ENCODE measurements around the gene SLC6A13. TPM values are rescaled to one million over a fixed set of nuclear protein-coding genes. Genes with fewer than 3 reads are reported as not detected.

SLC6A13 gene
- total and polyA plus RNA-seq, 2 donors from 2014 or later: 22.8 to 161 TPM

DNA sequence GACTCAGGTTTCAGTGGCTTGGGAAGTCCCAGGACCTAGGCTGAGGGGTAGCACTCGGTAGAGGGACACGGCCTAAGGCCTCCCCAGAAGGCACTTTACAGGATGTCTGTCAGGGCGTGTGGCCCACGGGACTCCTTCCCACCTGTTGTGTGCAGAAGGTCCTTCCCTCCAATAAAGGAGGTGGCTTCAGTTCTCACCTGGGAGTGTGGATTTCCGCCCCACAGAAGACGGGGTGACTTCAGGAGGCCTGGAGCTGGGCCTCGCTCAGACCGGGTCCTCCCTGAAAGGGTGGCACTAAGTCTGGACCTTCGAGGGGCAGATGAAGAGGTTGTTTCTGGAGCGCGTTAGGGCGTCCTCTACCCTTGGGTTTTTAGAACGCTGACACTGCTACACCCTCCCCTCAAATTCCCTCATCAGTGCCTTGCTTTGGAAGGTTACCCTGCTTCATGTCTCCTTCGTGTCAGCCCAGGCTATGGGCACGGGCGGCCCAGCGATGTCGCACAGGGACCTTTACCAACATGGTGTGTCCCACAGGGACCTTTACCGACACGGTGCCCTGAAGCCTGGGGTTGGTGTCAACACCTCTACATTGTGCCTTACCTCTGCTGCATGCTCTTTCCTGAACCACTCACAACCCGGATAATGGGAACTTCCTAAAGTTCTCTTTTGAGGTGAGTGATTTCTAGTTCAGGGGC, 55.7 kb downstream of the SLC6A13 start:
- DNase-seq (peak in 1 of 5 donors; percentile 54), FAIRE-seq (no peak)
- peaks cover 0 to 42% (median 27%) of the 10 kb centered on the region in 3 donors for H3K4me1 ChIP-seq (ENCODE audit: control insufficient read depth in 2 of 3, insufficient read depth in 2 of 3, low read depth in 1 of 3, low read length in 3 of 3)
- no peak overlapping the region for H3K27ac ChIP-seq (ENCODE audit: low read depth in 2 of 2, low read length in 2 of 2)
- peaks cover 0 to 26% (median 10%) of the 10 kb centered on the region in 3 donors for H3K36me3 ChIP-seq (ENCODE audit: control insufficient read depth in 2 of 3, insufficient read depth in 3 of 3, low read length in 3 of 3)
- no peaks in the 10 kb centered on the region for H3K9me3 ChIP-seq (ENCODE audit: control insufficient read depth in 2 of 3, insufficient read depth in 1 of 3, low read length in 3 of 3)
- no peaks in the 10 kb centered on the region for H3K27me3 ChIP-seq (ENCODE audit: control insufficient read depth, insufficient read depth, low read length)
- TF ChIP-seq, protein P1, sequence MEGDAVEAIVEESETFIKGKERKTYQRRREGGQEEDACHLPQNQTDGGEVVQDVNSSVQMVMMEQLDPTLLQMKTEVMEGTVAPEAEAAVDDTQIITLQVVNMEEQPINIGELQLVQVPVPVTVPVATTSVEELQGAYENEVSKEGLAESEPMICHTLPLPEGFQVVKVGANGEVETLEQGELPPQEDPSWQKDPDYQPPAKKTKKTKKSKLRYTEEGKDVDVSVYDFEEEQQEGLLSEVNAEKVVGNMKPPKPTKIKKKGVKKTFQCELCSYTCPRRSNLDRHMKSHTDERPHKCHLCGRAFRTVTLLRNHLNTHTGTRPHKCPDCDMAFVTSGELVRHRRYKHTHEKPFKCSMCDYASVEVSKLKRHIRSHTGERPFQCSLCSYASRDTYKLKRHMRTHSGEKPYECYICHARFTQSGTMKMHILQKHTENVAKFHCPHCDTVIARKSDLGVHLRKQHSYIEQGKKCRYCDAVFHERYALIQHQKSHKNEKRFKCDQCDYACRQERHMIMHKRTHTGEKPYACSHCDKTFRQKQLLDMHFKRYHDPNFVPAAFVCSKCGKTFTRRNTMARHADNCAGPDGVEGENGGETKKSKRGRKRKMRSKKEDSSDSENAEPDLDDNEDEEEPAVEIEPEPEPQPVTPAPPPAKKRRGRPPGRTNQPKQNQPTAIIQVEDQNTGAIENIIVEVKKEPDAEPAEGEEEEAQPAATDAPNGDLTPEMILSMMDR (IDR thresholded peaks at IDR 0.05; ENCODE audit: borderline replicate concordance, extremely low read depth, insufficient read depth): no peak
- H3K4me3 ChIP-seq (ENCODE audit: low read length in 3 of 3): no peak overlapping the region
- intact Hi-C loops (cut with DNase I): no loop called here
- no peak overlapping the region for H3K9ac ChIP-seq (ENCODE audit: low read length in 3 of 3)

DNA sequence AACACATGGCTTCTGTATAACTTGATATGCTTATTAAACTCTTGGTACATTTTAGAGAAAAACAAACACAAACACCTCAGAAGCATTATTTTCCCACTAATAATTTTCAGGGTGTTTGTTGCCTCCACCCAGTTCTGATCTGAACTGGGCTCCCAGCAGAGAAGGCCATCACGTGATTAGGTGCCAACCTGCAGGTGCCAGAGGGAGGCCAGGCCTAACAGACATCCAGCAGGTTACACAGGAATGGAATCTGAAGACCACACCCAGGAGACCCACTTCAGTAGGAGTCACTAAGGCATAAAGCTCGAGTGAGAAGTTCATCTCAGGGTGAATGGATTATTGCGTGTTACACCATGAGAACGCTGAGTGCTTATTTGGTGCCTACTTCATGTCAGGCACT, 57.6 kb downstream of the SLC6A13 start:
- peaks cover 0 to 43% (median 10%) of the 10 kb centered on the region in 3 donors for H3K36me3 ChIP-seq (ENCODE audit: control insufficient read depth in 2 of 3, insufficient read depth in 3 of 3, low read length in 3 of 3)
- TF ChIP-seq, protein P1 (IDR thresholded peaks at IDR 0.05; ENCODE audit: borderline replicate concordance, extremely low read depth, insufficient read depth): no peak
- intact Hi-C loops (cut with DNase I): no loop called here
- no peak overlapping the region for H3K9ac ChIP-seq (ENCODE audit: low read length in 3 of 3)
- no peak overlapping the region for H3K4me3 ChIP-seq (ENCODE audit: low read length in 3 of 3)
- no peaks in the 10 kb centered on the region for H3K9me3 ChIP-seq (ENCODE audit: control insufficient read depth in 2 of 3, insufficient read depth in 1 of 3, low read length in 3 of 3)
- FAIRE-seq (no peak), DNase-seq (peak in 1 of 5 donors; percentile 60)
- no peaks in the 10 kb centered on the region for H3K27me3 ChIP-seq (ENCODE audit: control insufficient read depth, insufficient read depth, low read length)
- no peak overlapping the region for H3K27ac ChIP-seq (ENCODE audit: low read depth in 2 of 2, low read length in 2 of 2)
- peaks cover 0 to 23% (median 8%) of the 10 kb centered on the region in 3 donors for H3K4me1 ChIP-seq (ENCODE audit: control insufficient read depth in 2 of 3, insufficient read depth in 2 of 3, low read depth in 1 of 3, low read length in 3 of 3)

DNA sequence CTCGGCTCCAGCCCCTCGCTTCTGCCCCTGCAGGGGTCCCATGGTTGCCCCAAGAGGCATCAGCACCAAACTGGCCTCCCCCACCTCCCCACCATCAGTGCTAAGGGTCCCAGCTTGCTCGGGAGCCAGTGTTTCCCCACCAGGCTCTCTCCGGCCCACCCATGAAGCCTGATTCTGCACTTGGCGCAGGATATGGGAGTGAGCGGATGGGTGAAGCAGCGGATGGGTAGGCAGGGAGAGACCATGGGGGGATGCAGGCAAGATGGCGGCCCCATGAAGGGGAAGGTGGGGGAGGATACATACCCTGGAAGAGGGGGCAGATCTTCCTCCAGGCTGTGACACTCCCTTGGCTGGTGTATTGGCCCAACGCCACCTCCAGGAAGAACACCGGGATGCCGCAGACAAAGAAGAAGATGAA, 58.4 kb downstream of the SLC6A13 start:
- Histone ChIP-seq H3K4me3 (ENCODE audit: low read length in 3 of 3) (no peak overlapping the region), H3K4me1 (ENCODE audit: control insufficient read depth in 2 of 3, insufficient read depth in 2 of 3, low read depth in 1 of 3, low read length in 3 of 3) (peaks cover 0 to 19% (median under 1%) of the 10 kb centered on the region in 3 donors), H3K9ac (ENCODE audit: low read length in 3 of 3) (no peak overlapping the region), H3K36me3 (ENCODE audit: control insufficient read depth in 2 of 3, insufficient read depth in 3 of 3, low read length in 3 of 3) (peaks cover 0 to 48% (median 10%) of the 10 kb centered on the region in 3 donors), H3K9me3 (ENCODE audit: control insufficient read depth in 2 of 3, insufficient read depth in 1 of 3, low read length in 3 of 3) (no peaks in the 10 kb centered on the region), H3K27me3 (ENCODE audit: control insufficient read depth, insufficient read depth, low read length) (no peaks in the 10 kb centered on the region), H3K27ac (ENCODE audit: low read depth in 2 of 2, low read length in 2 of 2) (no peak overlapping the region)
- FAIRE-seq (no peak), DNase-seq (no peak)
- intact Hi-C loops (cut with DNase I): no loop called here
- TF ChIP-seq, protein P1 (IDR thresholded peaks at IDR 0.05; ENCODE audit: borderline replicate concordance, extremely low read depth, insufficient read depth): no peak
